Gastrocnemius medialis (tissue), 4 donors: ENCODE measurements around the gene SPAG5. TPM values are rescaled to one million over a fixed set of nuclear protein-coding genes. Genes with fewer than 3 reads are reported as not detected.

Source experiments
- ATAC-seq, 2 donors: fragments of 150-250 bp; one replicate each; pipeline ENCODE4 v1.9.1; 2016
- DNase-seq, 2 donors: peaks; one replicate each; pipeline ENCODE4 v3.0.0-alpha.2; 2019
- H3K27ac ChIP-seq, 4 donors: fragments of 200-600 bp; sonication (generic); 1 replicate in 1 of 4; 2 replicates in 3 of 4; pipeline ENCODE4 v1.5.1; 2016 to 2018; ENCODE audit warnings: mild to moderate bottlenecking in 2 of 4, moderate library complexity in 1 of 4
- H3K27me3 ChIP-seq, 3 donors: fragments of 200-600 bp; sonication (generic) in 2 of 3; 1 replicate in 1 of 3; 2 replicates in 2 of 3; pipeline versions ENCODE4 v1.5.1 to v1.6.0; 2016 to 2019; ENCODE audit warnings: mild to moderate bottlenecking in 1 of 3, moderate library complexity in 1 of 3
- H3K36me3 ChIP-seq, 2 donors: fragments of 200-600 bp; sonication (generic) in 1 of 2; one replicate each; pipeline ENCODE4 v1.5.1; 2017 to 2018
- H3K4me1 ChIP-seq, 2 donors: fragments of 200-600 bp; sonication (generic) in 1 of 2; one replicate each; pipeline ENCODE4 v1.5.1; 2016 to 2017; ENCODE audit warnings: mild to moderate bottlenecking in 2 of 2
- H3K4me3 ChIP-seq, 4 donors: fragments of 200-600 bp; sonication (generic) in 3 of 4; 1 replicate in 1 of 4; 2 replicates in 3 of 4; pipeline ENCODE4 v1.5.1; 2016 to 2019; ENCODE audit warnings: mild to moderate bottlenecking in 2 of 4
- H3K9me3 ChIP-seq, 3 donors: fragments of 200-600 bp; sonication (generic) in 2 of 3; 1 replicate in 1 of 3; 2 replicates in 2 of 3; pipeline ENCODE4 v1.5.1; 2016 to 2019
- POLR2A ChIP-seq, 2 donors: fragments of 450-650 bp; IDR thresholded peaks; one replicate each; pipeline ENCODE4 v1.6.1; 2017; ENCODE audit warnings: antibody characterized with exemption in 2 of 2, mild to moderate bottlenecking in 2 of 2, moderate library complexity in 2 of 2
- in situ Hi-C, 4 donors: fragments of 200-750 bp; cut with MboI; loops; one replicate each; pipeline versions ENCODE4 v1.15.0 to v1.8.0; 2017; ENCODE audit warnings: low sequenced_read_pairs in 4 of 4
- intact Hi-C: fragments of 100-400 bp; cut with DNase I; formaldehyde crosslinking; loops from one replicate; pipeline ENCODE4 v1.15.1; 2023; ENCODE audit warnings: low total_unique reads
- total RNA-seq, 4 donors: library from RNA; depleted of rRNA; stranded (reverse); fragments of >200 nt; gene quantifications; one replicate each; pipeline versions ENCODE4 v1.1.0 to v1.2.3, GENCODE V29; 2016
- TF ChIP-seq, protein P1 (sequence below), 5 experiments: fragments of 450-650 bp in 3 of 5; fragments of 200-600 bp in 2 of 5; sonication (generic) in 2 of 5; IDR thresholded peaks in 4 of 5; conservative IDR thresholded peaks in 1 of 5; 1 replicate in 4 of 5; 2 replicates in 1 of 5; pipeline ENCODE4 v1.5.1; 2016 to 2019; ENCODE audit warnings: antibody characterized with exemption in 5 of 5, mild to moderate bottlenecking in 3 of 5, moderate library complexity in 3 of 5

Gene SPAG5
- total RNA-seq, 4 donors from 2014 or later = 0.41 to 1.5 (median 0.96) TPM

DNA sequence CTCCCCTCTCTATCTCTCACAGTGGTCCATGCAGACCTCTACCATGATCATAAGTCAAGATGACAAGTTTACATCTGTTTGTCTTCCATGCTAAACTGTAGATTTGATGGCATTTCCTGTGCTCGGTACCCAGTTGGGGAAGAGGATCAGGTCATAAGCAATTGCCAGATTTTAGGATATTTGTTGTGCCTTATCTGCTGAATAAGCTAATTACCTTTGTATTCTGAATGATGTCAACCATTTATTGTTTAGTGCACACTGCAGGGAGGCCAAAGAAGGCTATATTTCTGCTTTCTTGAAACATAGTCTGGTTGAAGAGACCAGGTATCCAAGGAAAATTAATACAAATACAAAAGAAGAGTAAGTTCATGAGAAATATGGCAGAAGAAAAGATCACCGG, 16.3 kb downstream of the SPAG5 start:
- ATAC-seq = no peak
- TF ChIP-seq, protein P1, sequence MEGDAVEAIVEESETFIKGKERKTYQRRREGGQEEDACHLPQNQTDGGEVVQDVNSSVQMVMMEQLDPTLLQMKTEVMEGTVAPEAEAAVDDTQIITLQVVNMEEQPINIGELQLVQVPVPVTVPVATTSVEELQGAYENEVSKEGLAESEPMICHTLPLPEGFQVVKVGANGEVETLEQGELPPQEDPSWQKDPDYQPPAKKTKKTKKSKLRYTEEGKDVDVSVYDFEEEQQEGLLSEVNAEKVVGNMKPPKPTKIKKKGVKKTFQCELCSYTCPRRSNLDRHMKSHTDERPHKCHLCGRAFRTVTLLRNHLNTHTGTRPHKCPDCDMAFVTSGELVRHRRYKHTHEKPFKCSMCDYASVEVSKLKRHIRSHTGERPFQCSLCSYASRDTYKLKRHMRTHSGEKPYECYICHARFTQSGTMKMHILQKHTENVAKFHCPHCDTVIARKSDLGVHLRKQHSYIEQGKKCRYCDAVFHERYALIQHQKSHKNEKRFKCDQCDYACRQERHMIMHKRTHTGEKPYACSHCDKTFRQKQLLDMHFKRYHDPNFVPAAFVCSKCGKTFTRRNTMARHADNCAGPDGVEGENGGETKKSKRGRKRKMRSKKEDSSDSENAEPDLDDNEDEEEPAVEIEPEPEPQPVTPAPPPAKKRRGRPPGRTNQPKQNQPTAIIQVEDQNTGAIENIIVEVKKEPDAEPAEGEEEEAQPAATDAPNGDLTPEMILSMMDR (IDR thresholded peaks at IDR 0.05 in 4 of 5, conservative IDR thresholded peaks at IDR 0.05 in 1 of 5) = no peak
- no peak for TF ChIP-seq POLR2A (IDR thresholded peaks at IDR 0.05)
- in situ Hi-C loops = no loop called here
- no peak overlapping the region for H3K27ac ChIP-seq
- no peaks in the 10 kb centered on the region for H3K36me3 ChIP-seq
- intact Hi-C loops = no loop called here
- DNase-seq = no peak
- no peaks in the 10 kb centered on the region for H3K27me3 ChIP-seq
- H3K4me3 ChIP-seq = no peak overlapping the region
- H3K4me1 ChIP-seq = no peaks in the 10 kb centered on the region
- no peaks in the 10 kb centered on the region for H3K9me3 ChIP-seq

DNA sequence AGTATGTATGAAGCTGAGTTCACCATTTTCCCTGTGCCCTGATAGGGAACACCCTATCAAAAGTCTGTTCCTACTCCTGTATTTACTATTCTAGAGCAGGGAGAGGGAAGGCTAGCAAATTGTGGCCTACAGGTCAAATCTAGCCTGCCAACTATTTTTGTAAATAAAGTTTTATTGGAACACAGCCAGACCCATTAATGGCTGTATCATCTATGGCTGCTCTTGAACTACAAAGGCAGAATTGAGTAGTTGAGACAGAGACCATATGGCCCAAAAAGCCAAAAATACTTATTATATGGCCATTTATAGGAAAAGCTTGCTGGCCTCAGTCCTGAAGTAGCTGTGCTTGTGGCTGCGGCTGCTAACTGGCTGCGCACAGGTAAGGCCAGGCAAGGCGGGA, 17.9 kb downstream of the SPAG5 start:
- Histone ChIP-seq H3K27ac (no peak overlapping the region), H3K4me1 (peaks cover 0 to 5% of the 10 kb centered on the region in 2 donors), H3K9me3 (no peaks in the 10 kb centered on the region), H3K4me3 (no peak overlapping the region), H3K36me3 (no peaks in the 10 kb centered on the region), H3K27me3 (no peaks in the 10 kb centered on the region)
- DNase-seq = no peak
- no peak for ATAC-seq
- TF ChIP-seq, protein P1 (IDR thresholded peaks at IDR 0.05 in 4 of 5, conservative IDR thresholded peaks at IDR 0.05 in 1 of 5) = no peak
- TF ChIP-seq POLR2A (IDR thresholded peaks at IDR 0.05) = no peak
- in situ Hi-C loops (no loop called here), intact Hi-C loops (no loop called here)

DNA sequence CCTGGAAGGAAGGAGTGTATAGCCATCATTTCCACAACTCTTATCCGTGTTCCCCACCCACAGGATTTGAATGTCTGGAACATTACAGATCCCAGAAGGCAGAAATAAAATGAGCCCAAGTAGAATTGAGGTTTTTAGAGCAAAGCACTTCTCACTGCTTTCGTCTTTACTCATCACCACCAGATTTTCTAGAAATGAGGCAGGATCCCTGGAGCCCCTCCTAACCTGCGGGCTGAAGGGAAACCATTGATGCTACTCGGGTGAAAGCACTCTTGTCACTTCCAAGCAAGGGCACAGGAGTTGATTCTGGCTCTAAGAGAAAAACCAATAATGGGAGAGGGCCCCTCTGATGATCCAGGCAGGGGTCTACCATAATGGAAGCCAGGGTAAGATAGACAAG, 19.3 kb downstream of the SPAG5 start:
- peaks cover 0 to 5% of the 10 kb centered on the region in 2 donors for H3K4me1 ChIP-seq
- H3K9me3 ChIP-seq = no peaks in the 10 kb centered on the region
- no peaks in the 10 kb centered on the region for H3K27me3 ChIP-seq
- TF ChIP-seq POLR2A (IDR thresholded peaks at IDR 0.05) = no peak
- TF ChIP-seq, protein P1 (IDR thresholded peaks at IDR 0.05 in 4 of 5, conservative IDR thresholded peaks at IDR 0.05 in 1 of 5) = no peak
- in situ Hi-C loops = no loop called here
- no peak overlapping the region for H3K4me3 ChIP-seq
- H3K27ac ChIP-seq = no peak overlapping the region
- DNase-seq (no peak), ATAC-seq (no peak)
- H3K36me3 ChIP-seq = no peaks in the 10 kb centered on the region
- intact Hi-C loops = no loop called here

DNA sequence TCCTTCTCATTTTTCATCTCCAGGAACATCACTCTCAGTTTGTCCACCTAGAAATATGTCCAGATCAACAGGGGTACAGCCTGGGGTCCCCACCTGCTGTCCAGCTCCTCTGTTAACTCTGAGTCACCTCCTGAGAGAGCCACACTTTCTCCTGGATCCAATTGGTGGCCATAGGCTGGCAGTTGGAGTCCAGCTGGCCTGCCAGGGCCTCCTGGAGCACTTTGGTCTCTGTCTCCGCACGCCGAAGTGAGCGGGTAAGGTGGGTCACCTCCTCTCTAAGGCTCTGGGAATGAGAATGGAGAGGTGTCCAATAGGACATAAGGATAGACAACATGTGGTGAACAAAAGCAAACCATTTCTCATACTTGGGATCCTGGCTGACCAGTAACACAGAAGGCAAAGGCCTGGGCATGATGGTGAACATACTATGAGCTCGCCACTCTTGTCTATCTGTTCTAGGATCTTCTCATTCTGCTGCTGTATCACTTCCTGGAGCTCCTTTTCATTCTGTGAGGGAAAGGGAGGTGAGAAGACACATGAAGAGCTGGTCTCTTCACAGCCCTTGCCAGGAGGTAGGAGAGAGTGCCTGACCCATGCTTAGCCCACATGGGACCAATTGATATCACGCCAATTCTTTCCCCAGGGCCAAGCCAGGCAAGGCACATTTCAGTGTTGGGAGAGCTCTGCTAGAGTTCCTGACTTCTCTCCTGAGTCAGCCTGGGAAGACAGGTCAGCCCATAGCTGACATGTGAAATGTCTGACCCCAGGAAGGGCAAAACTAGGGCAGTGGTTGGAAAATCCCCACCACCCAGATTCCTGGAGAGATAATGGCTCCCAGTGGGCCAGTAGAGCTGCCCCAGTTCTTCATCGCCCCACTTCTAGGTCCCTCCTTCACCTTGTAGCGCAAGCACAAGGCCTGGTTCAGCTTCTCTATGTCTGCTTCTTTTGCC, 20.3 kb downstream of the SPAG5 start:
- intact Hi-C loops = no loop called here
- Histone ChIP-seq H3K9me3 (no peaks in the 10 kb centered on the region), H3K36me3 (no peaks in the 10 kb centered on the region), H3K27ac (no peak overlapping the region), H3K4me3 (no peak overlapping the region), H3K27me3 (no peaks in the 10 kb centered on the region), H3K4me1 (peaks cover 0 to 5% of the 10 kb centered on the region in 2 donors)
- DNase-seq = no peak
- no peak for ATAC-seq
- TF ChIP-seq, protein P1 (IDR thresholded peaks at IDR 0.05 in 4 of 5, conservative IDR thresholded peaks at IDR 0.05 in 1 of 5) = no peak
- no peak for TF ChIP-seq POLR2A (IDR thresholded peaks at IDR 0.05)
- in situ Hi-C loops = no loop called here
